Activated CD4-positive, alpha-beta T cell treated with anti-CD3 and anti-CD28 coated beads, Interleukin-2, amount 50 U/mL, for 1 hour (primary cell): ENCODE measurements around the gene CEND1.

Source experiments
- DNase-seq: peaks from one replicate; pipeline ENCODE4 v3.0.0-alpha.2; 2020

Gene CEND1

DNA sequence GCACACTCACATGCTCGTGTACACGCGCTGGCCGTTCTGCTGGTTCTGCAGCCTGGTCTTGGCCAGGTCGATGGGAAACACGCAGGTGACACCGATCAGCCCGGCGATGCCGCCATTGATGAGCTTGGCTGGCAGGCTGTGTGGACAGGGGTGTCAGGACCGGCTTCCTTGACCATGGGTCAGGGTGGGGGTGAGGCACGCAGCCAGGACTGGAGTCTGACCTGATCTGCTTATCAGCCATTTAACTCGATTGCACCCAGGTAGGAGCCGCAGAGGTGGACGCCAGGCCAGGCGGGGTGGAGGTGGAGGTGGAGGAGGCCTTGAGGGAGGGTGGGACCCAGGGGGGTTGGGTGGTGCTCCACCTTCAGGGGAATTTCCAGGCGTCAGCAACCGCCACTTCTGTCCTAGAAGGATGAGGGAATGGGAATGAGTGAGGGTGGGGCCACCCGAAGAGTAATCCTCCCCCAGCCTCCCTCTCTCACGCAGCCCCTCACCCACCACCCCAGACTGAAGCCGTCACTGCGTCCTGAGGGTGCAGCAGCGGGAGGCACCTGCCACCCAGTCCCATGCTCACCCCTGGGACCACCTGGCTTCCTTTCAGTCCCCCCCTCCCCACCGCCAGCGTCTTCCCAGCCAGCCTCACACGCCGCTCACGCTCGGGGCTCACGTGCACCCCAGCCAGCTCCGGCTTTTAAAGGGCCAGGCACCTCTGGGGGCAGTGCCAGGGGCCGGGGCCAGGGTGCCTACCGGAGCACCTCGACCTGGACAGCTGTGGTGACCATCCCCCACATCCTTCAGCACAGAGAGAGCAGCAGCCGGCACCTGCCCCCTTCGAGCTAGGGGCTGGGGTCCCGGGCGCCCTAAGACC is 5.1 kb upstream of the CEND1 start:
- no peak for DNase-seq

DNA sequence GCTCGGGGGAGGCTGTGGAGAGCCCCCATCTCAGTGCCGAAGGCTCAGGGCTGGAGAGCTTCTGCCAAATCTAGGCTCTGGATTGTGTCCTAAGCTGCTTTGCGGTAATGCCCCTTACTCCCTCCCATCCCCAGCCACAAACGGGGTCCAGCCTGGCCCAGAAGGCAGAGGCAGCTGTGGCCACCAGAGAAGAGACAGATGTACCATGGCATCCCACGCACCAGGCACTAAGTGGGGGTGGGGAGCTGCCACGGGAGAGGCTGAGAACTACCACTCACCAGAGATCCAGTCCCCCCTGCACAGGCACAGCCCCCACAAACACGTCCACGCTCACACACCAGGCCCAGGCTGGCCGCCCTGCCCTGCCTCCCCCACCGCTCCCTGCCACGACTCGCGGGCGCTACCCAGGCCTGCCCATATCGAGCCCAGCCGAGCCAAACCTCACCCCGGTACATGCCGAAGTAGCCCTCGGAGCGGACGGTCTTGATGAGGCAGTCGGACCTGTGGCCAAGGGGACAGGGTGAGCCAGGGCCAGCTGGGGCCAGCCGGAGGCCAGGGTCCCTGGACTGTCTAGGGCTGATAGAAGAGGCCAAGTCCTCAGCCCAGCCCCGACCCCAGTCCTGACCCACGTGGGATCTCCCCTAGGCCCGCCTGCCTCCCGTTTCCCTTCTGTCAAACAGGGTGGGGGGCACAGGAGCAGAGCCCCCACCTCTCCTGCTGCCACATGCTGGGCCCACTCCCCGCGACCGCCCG is 4.3 kb upstream of the CEND1 start:
- DNase-seq, result no peak

DNA sequence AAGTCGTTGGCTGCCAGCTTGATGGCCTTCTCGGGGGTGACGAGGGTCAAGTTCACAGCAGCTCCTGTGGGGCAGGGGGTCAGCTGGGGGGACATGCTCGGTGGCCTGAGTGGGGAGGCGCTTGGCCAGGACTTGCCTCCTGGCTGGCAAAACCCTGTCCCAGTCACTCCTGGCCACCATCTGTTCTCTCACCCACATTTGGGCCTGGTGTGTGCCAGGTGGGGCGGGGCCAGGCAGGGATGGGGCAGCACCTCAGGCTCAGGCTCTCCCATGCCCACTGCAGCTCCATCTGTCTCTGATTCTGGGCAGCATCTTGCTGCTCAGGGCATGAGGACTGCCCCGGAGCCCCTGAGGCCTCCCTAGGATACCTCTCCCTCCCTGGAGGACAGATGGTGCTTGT is 3.7 kb upstream of the CEND1 start:
- DNase-seq, result no peak

DNA sequence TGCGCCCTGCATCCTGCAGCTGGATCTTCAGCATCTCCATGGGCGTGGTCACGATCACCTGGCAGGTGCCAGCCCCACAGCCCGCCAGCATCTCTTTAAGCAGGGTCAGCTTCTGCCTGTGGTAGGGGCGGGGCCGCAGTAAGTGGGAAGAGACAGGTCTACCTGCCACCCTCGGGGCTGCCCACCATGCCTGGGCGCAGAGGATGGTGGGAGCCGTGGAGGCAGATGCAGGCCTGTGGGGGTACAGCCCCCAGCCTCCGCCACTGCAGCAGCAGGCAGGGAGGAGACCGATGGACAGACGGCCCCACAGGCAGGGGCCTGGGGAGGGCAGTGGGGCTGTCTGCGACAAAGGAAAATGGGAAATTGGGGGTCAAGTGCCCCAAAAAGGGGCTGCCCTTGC is 3.0 kb upstream of the CEND1 start:
- DNase-seq, result no peak

DNA sequence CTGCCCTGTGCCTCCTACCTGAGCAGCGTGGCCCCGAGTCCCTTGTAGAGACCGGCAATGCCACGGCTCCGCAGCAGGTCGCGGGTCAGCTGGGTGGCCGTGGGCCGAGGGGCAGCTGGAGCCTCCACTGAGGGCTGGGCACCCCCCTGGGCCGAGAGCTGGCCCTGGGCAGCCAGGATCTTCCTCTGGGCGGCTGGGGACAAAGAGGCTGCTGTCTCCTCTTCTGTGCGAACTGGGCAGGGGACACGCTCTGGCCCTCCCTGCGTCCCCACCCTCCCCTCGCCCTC is 2.6 kb upstream of the CEND1 start:
- no peak for DNase-seq

DNA sequence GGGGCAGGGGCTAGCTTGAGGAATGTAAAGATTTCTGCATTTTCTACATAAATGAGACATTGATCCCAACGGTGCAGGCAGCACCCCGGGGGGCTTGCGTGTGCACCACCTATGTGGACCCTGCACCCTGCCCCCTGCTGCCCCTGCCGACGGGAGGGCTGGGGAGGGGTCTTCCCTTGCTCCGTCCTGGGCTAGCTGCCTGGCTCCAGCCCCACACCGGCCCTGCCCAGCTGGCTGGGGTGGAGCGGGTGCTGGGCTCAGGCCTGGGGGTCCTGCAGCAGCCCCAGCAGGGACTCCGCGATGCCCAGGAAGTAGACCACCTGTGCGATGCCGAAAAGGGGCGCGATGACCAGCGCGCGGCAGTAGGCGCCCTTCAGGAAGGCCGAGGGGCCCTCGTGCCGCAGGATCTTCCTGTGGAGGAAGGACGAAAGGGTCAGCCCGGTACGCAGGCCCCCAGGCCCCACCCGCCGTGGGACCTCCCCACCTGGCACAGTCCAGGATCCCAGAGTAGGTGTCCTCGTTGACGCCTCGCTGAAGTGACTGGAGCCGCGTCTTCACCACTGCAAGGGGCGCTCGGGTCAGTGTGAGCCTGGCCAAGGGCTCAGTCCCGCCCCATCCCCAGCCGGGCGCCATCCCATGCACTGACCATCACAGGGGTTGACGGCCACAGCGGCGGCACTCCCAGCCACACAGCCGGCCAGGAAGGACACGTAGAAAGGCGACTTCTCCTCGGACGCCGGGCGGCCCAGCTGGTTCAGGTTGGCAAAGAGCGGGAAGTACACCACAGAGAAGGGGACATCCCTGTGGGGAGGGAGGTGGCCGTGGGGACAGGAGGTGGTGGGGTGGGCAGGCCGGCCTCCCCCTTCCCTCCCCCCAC is 2.0 kb upstream of the CEND1 start:
- no peak for DNase-seq

DNA sequence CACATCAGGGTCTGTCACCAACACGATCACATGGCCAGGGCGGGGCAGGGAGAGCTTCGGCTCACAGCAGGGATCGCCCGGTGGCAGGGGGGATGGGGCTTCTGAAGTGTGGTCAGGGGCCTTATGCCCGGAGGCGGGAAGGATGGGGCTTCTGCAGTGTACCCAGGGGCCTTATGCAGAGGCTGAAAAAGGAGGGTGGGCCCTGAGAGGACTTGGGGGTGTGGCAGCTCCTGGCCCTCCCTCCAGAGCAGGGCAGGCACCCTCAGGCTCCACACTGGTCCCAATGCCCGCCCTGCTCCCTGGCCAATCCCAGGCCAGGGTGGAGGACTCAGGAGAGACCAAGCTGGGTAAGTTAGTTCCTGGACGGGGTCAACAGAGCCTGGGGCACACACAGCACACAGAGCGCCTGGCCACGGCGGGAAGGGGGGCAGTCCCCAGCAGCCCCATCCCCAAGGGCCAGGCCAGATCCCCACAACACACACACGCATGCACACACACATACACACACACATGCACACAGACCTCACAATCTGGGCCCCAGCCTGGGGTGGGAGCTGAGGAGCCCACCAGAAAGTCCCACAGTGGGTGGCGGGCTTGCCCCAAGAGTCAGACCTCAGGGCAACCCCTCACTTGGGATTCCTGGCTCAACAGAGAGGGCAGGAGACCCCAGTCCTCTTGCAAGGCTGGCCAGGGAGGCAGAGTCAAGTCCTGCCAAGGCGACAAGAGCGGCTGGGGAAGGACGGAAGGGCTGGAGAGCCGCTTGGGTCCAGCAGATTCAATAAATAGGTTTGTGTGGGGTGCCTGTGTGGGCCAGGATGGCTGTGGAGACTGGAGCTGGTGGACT is 1.1 kb upstream of the CEND1 start:
- DNase-seq, result no peak

DNA sequence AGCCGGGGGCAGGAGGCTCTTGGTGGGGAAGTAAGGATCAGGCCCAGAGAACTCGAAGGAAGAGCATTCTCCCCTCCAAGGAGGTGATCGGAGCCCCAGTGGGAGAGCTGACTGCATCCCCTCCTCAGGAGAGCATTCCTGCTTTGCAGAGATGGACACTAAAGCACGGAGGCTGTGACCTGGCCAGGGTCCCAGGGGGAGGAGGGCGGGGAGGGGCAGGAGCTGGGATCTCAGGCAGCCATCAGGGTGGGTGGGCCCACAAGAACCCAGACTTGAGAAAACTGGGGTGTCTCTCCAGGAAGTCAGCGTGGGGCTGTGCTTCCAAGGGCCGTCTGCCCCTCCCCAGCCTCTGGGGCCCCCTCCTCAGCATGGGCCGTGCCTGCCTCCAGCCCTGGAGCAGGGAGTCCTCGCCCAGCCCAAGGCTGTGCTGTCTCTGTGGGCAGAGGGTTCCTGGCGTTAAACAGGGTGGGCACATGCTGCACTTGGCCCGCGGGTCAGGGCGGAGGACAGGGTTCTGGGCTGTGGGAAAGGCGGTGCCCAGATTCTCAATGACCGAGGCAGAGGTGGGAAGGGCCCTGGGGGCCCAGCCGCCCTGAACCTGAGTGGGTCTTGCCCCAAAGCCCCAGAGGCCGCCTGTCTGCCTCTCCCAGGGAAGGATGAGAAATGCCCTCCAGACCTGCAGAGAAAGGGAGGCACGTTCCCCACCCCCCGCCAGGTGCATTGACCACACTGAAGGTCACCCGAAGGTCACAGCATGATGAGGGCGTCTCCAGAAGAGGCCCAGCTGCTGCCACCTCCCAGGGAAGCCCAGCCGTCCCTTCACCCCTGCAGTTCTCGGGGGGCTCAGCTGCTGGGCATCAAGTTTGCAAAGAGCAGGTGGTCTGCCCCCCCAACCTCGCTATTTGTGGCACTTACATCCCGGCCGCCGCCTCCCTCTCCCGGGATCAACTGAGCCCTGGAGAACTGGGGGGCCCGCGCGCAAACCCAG is 643 bp downstream of the CEND1 start:
- no peak for DNase-seq

DNA sequence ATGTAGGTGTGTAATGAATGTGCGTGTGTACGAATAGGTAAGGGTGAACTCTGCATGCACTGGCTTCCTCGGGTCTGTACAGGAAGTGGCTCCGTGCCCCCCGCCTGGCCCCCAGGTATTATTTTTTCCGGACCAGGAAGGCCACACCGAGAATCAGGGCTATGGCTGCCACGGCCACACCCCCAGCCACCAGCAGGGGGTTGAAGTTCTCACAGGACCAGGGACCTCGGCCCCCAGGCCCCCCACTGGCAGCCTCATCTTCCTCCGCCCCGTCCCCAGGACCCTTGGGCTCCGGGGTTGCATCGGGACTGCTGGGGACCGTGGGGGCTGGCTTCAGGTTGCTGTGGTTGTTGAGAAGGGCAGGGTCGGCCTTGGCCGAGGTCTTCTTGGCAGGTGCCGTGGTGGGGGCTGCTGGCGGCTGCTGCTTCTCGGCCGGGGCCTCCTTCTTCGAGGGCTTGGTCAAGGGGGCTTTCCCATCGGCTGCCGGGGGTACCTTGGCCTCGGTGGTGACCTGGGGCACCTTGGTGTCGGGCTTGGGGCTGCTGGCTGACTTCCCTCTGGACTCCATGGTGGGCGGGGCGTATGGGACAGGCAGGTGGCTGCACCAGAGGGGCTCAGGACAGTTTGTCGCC is 1.8 kb downstream of the CEND1 start:
- no peak for DNase-seq

DNA sequence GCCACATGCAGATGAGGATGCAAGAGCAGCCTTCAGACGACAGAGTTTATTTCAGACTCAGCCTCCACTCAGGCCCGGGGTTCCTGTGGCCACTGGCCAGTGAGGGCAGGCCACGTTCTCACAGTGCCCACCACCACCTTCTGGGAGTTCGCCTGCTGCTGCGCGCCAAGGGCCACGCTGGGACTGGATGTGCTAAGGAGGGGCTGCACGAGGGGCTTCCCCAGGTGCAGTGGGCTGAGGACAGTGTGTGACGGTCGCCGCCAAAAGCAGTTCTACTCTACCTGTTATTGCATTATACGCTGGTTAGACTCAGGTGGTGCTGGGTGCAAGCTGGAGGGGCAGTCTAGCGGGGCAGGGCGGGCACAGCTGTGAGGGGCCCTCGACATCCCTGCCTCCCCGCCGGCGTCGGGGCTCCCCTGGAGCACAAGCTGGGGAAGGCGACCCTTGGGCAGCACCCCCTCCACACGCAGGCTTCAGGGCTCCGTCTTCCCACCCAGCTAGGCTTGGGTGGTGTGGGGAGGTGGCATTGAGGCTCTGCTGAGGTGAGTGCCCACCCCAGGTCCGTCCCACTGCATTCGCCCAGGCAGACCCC is 2.7 kb downstream of the CEND1 start:
- DNase-seq, result no peak

DNA sequence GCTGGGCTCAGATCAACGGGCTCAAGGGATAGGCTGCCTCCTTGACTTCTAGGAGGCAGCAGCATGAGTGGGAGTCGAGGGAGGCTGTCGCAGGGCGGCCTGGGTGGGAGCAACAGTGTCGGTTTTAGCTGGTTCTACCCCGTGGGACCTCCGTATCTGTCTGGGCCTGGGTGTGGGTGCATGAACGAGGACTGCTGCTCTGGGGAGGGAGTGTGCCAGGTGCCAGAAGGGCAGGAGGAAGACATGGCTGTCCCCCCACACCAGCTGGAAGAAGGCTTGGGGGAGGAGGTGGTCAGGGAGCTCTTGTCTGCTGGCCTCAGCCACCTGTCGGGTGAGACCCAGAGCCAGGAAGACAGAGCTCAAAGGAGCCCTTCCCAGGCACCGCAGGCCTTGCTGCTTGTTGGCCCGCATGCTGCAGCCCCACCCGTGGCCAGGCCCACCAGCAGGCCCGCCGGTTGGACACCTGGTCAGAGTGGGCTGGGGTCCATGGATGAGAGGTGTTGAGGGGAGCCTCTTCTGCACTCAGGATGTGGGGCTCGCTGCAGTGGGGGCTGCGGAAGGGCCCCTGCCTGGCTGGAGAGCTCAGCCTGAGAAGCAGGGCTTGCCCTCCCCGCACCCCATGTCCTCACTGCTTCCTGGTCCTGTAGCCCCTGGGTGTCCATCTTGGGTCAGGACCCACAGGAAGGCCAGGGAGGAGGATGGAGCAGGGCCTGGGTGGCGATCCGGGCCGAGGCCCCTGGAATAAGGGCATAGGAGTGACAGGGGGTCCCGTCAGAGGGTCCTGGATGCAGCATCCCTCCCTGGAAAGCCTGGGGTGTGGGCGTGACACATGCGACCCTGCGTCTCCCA is 3.4 kb downstream of the CEND1 start:
- no peak for DNase-seq

DNA sequence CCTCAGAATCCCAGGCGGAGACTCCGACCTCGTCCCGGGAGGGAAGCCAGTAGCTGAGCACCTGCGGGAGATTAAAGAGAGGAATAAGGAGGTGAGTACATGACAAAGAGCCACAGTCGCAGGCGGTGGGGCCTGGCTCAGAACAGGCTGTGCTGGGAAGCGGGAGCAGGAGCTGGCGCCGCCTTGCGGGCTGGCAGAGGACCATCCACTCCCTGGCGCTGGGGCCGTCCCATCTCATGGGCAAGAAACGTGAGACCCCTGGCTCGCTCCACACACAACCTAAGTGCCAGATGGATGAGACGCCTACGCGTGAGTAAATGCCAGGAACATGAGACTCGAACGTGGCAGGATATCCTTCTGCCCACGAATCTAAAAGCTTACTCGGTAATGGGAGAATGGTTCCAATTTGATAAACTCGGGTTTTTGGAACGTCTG is 6.3 kb downstream of the CEND1 start:
- peak; percentile 41 for DNase-seq

DNA sequence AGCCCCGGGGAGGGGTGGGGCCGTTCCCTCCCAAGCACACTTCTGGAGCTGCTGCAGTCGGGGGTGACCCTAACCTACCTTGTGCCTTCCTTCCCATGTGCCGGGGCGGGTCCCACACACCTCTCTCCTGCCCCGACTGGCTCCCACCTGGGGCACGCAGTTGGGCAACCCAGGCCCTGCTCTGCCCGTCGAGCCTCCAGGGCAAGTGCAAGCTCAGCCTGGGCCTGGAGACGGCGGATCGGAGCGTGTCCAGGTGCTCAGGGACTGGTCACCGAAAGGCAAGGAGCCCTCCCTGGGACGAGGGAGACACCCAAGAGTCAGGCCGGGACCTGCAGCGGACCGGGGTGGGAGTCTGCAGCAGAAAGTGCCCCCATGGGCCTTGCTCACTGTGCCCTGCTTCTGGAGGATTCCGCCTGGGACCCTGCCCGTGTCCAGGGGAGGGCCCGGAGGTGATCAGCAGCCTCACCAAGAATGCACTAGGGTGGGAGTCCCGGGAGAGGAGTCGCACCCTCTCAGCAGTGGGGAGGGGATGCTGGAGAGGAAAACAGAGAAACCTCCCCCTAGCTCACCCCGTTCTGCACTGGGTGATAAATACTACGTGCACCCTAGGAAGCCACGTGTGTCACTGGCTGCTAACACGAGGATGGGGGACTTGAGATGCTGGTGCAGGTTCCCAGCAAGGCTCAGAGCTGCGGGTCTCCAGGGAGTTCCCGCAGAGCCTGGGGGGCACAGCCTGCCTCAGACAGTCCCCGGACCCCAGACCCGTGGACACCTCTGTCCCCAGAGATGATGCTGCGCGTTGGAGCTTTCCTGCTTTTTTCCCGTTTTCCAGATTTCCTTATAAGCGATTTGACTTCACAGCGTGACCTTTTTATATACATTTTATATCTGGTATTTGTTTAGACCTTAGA is 7.4 kb downstream of the CEND1 start:
- DNase-seq, result no peak

DNA sequence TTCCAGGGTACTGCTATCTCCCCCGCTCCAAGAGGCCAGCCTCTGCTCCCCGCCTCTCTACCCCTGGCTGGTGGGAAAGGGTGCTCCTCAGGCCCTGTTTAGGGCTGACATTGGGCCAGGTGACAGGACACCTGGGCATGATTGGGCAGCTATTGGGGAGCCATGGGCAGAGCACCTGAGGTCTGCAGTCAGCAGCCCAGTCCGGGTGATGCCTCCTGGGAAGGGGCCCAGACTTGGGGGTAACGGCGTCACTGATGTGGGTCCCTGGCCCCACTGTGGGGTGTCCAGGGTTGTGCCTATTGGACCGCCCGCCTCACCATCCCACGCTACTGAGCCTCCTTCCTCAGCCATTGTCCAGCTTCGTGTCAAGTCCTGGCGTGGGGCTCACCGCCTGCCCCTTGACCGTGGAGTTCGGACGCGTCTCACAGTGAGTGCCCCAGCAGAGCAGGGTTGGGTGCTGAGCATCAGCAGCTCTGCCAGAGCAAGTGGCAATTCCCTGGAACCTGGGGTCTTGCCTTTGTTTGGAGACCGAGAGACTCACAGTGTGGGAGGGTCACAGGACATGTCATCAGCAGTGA is 9.8 kb downstream of the CEND1 start:
- no peak for DNase-seq

DNA sequence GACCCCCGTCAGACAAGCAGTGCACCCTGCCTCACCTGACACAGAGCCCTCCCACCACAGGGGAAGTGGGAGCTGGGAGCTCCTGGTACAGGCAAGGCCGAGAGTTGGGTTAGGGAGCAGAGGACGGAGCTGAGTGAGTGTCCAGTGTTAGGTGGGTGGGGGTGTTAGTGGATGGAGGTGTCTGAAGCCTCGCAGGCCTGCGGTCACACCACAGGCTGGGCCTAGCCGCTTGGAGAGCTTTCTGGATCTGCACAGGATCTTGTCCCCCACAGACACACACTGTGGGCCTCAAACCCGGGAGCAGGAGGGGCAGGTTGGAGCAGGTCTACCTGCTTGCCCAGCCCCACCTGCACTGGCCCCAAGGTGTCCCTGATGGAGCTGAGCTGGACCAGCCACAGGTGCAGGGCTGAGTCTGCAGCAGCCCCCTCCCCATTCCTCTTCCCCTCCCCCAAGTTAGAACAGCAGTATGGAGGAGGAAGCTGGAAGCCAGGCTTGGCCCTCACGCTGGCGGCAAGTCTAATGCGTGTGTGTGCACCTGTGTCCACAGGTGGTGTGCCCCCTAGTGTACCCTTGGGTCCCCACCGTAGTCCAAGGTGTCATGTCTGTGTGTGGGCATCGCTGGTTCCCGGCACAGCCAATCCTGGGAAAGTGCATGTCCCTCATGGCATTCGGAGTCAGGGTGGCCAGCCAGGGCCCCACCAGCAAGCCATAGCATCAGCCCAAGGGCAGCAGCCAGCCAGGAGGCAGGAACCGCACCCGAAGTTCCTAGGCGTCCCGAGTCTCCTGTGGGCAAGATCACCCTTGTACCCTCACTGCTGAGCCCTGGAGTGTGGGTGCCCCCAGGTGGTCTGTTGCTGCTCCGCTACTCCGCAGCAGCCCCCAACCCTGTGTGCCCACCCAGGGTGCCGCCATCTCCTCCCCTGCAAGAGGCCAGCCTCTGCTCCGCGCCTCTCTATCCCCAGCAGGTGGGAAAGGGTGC is 10.6 kb downstream of the CEND1 start:
- DNase-seq, result no peak
